Small intestine (tissue), 7 donors: ENCODE measurements around the gene EVA1C. TPM values are rescaled to one million over a fixed set of nuclear protein-coding genes. Genes with fewer than 3 reads are reported as not detected.
"Not testable (repeated sequence)": the region's sequence is repeated elsewhere in the genome, so short reads cannot be mapped to it uniquely, and the experiment has no call there.

ENCODE experiments used
- DNase-seq, 2 donors: peaks; one replicate each; pipeline versions ENCODE4 v3.0.0 to v3.0.0-alpha.2; 2013
- FAIRE-seq: peaks from 2 replicates; lab custom pipeline; 2012; peaks lifted over from hg19 to GRCh38; lab: Jason Lieb, UNC
- H3K27ac ChIP-seq, 3 donors: one replicate each; pipeline ENCODE4 v1.5.1; 2013; ENCODE audit warnings: low read length in 2 of 3, mild to moderate bottlenecking in 2 of 3, control low read depth in 1 of 3, inconsistent platforms in 1 of 3, low read depth in 1 of 3, moderate library complexity in 1 of 3
- H3K27me3 ChIP-seq, 3 donors: one replicate each; pipeline ENCODE4 v1.6.1; 2013; ENCODE audit warnings: low read length in 3 of 3, inconsistent platforms in 1 of 3; ENCODE audit not compliant: control insufficient read depth in 3 of 3, insufficient read depth in 3 of 3
- H3K36me3 ChIP-seq, 3 donors: one replicate each; pipeline ENCODE4 v1.6.1; 2013; ENCODE audit warnings: low read length in 3 of 3, inconsistent platforms in 1 of 3, low read depth in 1 of 3, mild to moderate bottlenecking in 1 of 3, moderate library complexity in 1 of 3; ENCODE audit not compliant: control insufficient read depth in 3 of 3, insufficient read depth in 2 of 3
- H3K4me1 ChIP-seq, 3 donors: one replicate each; pipeline ENCODE4 v1.6.1; 2013; ENCODE audit warnings: low read length in 2 of 3, inconsistent platforms in 1 of 3, low read depth in 1 of 3, mild to moderate bottlenecking in 1 of 3, moderate library complexity in 1 of 3; ENCODE audit not compliant: control insufficient read depth in 3 of 3, insufficient read depth in 2 of 3
- H3K4me3 ChIP-seq, 3 donors: one replicate each; pipeline ENCODE4 v1.5.1; 2013; ENCODE audit warnings: low read length in 3 of 3, control low read depth in 1 of 3, inconsistent platforms in 1 of 3, low read depth in 1 of 3, mild to moderate bottlenecking in 1 of 3, moderate library complexity in 1 of 3
- H3K9me3 ChIP-seq, 2 donors: one replicate each; pipeline ENCODE4 v1.6.1; 2013; ENCODE audit warnings: low read depth in 1 of 2, low read length in 1 of 2; ENCODE audit not compliant: control insufficient read depth in 2 of 2, insufficient read depth in 1 of 2
- WGBS, 3 donors: extraction: QIAGEN DNeasy Blood & Tissue Kit; methylation state at CpG; one replicate each; pipeline ENCODE4 v1.1.7; 2013; 5-methylcytosine and 5-hydroxymethylcytosine counted together
- polyA plus RNA-seq, 4 donors: library from polyadenylated mRNA; stranded (reverse) in 3 of 4; unstranded in 1 of 4; fragments of 200-250 nt in 3 of 4; fragments of 120-200 nt in 1 of 4; gene quantifications; one replicate each; pipeline versions ENCODE4 v1.2.1 to v1.2.3, GENCODE V29; 2013
- donor health status: healthy with polysubstance abuse.
- donor health status: control.
- donor health status: control.
- donor health status: Bipolar disorder and iron deficiency.
- donor health status: healthy.

The EVA1C gene
- polyA plus RNA-seq, 4 donors, result 0.58 to 33.5 (median 16.1) TPM

DNA sequence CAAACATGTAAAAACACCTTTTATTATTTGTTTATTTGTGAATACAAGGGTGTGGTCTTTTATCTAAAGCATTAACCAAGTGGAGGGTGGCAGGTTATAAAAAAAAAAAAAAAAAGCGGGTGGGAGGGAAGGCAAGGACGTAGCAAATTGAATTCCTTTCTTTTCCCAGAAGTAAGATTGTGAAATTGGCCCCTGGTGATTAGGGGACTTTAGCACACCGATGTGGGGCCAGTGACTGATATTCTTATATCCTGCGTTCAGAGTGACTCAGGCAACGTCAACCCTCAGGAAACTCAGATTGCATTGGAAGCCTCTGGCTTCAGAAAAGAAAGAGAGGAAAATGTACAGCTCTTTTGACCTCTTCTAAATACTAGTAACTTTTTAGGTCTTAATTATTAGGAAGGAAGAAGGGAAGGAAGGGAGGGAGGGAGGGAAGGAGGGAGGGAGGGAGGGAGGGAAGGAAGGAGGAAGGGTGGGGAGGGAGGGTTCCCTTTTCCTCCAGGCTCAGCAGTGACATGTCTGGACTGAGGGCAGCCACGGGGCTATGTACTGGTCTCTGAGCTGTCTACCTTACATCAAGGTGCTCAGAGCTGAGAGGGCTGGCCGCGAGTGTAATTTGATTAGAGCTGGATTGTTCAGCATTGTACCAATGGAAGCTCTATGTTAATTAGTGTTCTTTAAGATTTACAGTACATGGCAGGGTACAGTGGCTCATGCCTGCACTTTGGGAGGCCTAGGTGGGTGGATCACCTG lies 30.2 kb downstream of the EVA1C start:
- Histone ChIP-seq H3K27me3 (no peaks in the 10 kb centered on the region), H3K9me3 (peaks cover 0 to 10% of the 10 kb centered on the region in 2 donors), H3K4me3 (no peak overlapping the region), H3K4me1 (no peaks in the 10 kb centered on the region), H3K36me3 (no peaks in the 10 kb centered on the region), H3K27ac (no peak overlapping the region)
- FAIRE-seq, result no peak
- peak; percentile 46 to 48 for DNase-seq
- WGBS, 3 donors, result 40 to 64% (median 63%) methylated on average over 8 of the region's 8 CpGs

DNA sequence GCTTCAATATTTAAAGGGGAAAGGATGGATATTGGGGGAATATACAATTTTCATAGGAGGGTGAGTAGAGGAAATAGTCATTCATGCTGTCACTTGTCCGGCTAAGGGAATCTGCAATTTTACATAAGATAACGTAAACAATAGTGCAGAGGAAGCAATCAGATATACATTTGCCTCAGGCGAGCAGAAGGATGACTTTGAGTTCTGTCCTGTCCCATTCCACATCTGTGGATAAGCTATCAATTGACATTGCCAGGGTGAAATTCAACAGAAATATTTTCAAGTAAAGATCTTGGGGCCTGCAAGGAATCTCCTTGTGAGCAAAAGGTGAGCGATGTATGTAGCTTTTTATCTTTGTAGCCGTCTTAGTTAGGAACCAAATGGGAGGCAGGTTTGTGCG lies 32.6 kb downstream of the EVA1C start:
- FAIRE-seq, result no peak
- WGBS, 3 donors, result 85 to 96% (median 95%) methylated on average over 6 of the region's 6 CpGs
- DNase-seq, result no peak
- Histone ChIP-seq H3K27ac (no peak overlapping the region), H3K4me1 (no peaks in the 10 kb centered on the region), H3K9me3 (peaks cover 0 to 10% of the 10 kb centered on the region in 2 donors), H3K27me3 (no peaks in the 10 kb centered on the region), H3K4me3 (no peak overlapping the region), H3K36me3 (no peaks in the 10 kb centered on the region)

DNA sequence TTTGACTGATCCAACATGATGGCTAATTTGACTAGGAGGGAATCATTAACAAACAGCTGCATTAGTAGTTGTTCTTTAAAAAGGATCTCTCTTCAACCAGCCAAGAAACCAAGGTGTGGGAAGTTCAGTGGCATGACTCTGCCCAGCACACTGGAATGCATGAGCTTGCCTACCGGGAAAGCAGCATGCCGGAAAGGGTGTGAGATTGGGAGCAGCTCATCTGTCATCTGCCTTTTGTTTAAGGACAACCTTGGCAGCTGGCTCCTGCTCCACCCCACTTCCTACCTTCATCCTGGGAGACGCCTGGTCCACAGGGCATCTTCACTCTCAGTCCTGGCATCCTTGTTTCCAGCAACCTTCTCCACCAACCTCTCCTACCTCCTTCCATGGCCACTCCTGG lies 33.9 kb downstream of the EVA1C start:
- DNase-seq, H3K27ac ChIP-seq, H3K27me3 ChIP-seq, H3K4me1 ChIP-seq, H3K4me3 ChIP-seq, H3K36me3 ChIP-seq, FAIRE-seq: not testable (repeated sequence)
- H3K9me3 ChIP-seq, result peaks cover 0 to 10% of the 10 kb centered on the region in 2 donors
- 84 to 94% (median 89%) methylated on average over 3 of the region's 3 CpGs for WGBS, 3 donors

DNA sequence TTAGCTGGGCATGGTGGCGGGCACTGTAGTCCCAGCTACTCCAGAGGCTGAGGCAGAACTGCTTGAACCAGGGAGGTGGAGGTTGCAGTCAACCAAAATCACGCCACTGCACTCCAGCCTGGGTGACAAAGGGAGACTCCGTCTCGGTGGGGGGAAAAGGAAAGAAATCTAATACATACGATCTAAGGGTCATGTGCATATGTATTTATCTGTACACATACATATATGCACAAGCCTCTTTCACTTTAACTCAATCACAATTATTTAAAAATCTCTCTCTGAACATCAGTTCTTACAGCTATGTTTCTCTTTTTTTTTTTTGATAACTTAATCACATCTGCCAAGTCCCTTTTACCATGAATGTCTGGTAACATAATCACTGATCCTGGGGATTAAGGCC lies 34.7 kb downstream of the EVA1C start:
- Histone ChIP-seq H3K4me3 (no peak overlapping the region), H3K36me3 (no peaks in the 10 kb centered on the region), H3K27me3 (no peaks in the 10 kb centered on the region), H3K9me3 (peaks cover 0 to 10% of the 10 kb centered on the region in 2 donors), H3K4me1 (no peaks in the 10 kb centered on the region), H3K27ac (no peak overlapping the region)
- 93 to 96% (median 93%) methylated on average over 4 to 5 of the region's 5 CpGs for WGBS, 3 donors
- FAIRE-seq, result no peak
- DNase-seq, result no peak

DNA sequence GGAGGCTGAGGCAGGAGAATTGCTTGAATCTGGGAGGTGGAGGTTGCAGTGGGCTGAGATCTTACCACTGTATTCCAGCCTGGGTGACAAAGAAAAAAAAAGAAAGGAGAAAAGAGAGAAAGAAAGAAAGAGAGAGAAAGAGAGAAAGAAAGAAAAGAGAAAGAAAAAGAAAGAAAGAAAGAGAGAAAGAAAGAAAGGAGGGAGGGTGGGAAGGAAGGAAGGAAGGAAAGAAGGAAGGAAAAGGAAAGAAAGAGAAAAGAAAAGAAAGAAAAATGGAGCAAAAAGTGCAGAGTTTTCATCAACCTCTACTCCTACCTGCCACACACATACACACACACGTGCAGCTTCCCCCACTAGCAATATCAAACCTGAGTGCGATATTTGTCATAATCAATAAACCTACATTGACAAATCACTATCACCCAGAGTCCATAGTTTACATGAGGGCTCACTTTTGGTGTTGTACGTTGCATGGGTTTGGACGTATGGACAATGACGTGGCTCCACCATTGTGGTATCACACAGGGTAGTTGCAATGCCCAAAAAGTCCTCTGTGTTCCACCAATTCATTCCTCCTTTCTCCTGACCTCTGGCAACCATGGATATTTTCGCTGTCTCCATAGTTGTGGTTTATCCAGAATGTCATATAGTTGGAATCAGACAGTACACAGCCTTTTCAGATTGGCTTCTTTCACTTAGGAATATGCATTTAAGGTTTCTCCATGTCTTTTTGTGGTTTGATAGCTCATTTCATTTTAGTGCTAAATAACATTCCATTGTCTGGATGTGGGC lies 36.5 kb downstream of the EVA1C start:
- 84 to 92% (median 91%) methylated on average over 6 of the region's 6 CpGs for WGBS, 3 donors
- DNase-seq, result no peak
- Histone ChIP-seq H3K27ac (no peak overlapping the region), H3K36me3 (no peaks in the 10 kb centered on the region), H3K4me3 (no peak overlapping the region), H3K4me1 (no peaks in the 10 kb centered on the region), H3K9me3 (peaks cover 0 to 7% of the 10 kb centered on the region in 2 donors), H3K27me3 (no peaks in the 10 kb centered on the region)
- FAIRE-seq, result no peak

DNA sequence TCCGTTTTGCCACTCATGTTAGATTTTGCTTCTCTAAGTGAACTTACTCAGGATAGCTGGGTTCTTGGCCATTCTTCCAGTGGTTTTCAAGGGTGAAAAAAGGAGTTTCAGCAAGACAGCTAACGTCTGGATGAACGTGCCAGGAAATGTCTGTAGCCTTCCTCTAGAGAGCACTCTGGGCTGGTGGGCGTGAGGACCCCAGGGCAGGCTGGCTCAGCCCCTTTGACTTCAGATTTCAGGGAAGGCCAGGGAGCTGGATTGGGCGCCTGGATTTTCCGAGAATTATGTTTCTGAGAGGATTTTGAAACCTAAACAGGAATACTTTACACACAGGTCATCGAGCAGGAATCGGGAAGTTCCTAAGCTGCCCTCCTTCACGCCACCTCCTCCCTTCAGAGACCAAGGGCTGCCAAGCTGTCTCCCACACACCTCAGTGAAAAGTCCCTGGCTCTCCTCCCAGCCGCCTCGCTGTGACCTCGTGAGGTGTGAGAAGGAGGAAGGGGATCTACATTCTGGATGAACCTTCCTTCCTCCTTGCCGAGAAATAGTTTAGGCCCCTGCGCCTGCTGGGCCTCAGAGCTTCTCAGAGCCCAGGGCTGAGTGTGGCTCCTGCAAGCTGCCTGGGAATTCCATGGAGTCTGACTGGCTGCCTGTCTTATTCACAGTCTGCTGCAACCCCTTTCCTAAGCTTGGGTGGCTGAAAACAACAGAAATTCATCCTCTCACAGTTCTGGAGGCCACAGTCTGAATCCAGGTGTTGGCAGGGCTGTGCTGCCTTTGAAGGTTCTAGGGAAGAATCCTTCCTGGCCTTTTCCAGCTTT lies 38.6 kb downstream of the EVA1C start:
- H3K27me3 ChIP-seq, H3K4me1 ChIP-seq, H3K4me3 ChIP-seq, DNase-seq, H3K9me3 ChIP-seq, FAIRE-seq, H3K36me3 ChIP-seq: not testable (repeated sequence)
- H3K27ac ChIP-seq, result peak overlapping the region in 1 of 3 donors; percentile 56
- WGBS, 3 donors, result 71 to 89% (median 80%) methylated on average over 14 of the region's 14 CpGs

DNA sequence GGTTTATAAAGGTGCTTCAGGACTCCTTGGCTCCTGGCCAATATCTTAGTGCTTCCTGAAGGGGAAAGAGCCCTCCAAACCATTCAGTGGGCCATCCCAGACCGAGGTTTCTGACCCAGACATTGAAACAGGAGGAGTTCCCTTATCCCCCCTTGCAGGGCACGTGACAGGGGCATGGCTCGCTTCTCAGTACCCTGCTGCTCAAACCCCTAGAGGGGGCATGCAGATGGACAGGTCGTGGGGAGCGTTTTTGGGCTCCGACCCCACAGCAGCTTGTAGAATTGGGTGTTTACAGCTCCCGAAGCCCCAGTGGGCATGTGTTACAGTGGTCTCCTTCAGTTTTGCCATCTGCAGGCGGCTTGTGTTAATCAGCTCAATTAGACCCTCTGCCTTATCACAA lies 39.7 kb downstream of the EVA1C start:
- H3K4me3 ChIP-seq, H3K27me3 ChIP-seq, FAIRE-seq, H3K9me3 ChIP-seq, DNase-seq, H3K27ac ChIP-seq, H3K36me3 ChIP-seq, H3K4me1 ChIP-seq: not testable (repeated sequence)
- 89 to 91% (median 89%) methylated on average over 8 of the region's 8 CpGs for WGBS, 3 donors

DNA sequence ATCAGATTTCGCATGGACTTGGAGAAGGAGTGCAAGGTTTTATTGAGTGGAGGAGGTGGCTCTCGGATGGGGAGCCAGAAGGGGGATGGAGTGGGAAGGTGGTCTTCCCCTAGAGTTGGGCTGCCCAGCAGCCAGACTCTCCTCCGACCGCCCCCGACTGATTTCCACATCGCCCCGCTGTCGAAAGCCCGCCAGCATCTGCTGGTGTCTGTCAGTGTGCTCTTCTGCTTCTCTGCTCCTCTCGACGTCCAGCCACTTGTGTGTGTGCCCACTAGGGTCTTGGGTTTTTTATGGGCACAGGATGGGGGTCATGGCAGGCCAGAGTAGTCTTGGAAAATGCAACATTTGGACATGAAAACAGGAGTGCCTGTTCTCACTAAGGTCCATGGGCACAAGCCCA lies 40.1 kb downstream of the EVA1C start:
- Histone ChIP-seq H3K9me3 (no peaks in the 10 kb centered on the region), H3K27me3 (no peaks in the 10 kb centered on the region), H3K27ac (no peak overlapping the region), H3K36me3 (no peaks in the 10 kb centered on the region), H3K4me1 (peaks cover 0 to 5% (median 4%) of the 10 kb centered on the region in 3 donors), H3K4me3 (no peak overlapping the region)
- DNase-seq (no peak), FAIRE-seq (no peak)
- WGBS, 3 donors, result 94 to 98% (median 95%) methylated on average over 11 of the region's 11 CpGs
